ENCODE measurements around the gene WDR77.

- TF ChIP-seq CTCF (IDR thresholded peaks at IDR 0.05) (no peak), POLR2A (IDR thresholded peaks at IDR 0.05) (no peak)
These were observed 36.2 kb downstream of the WDR77 start for GRCh38 chr1:111412839-111413238.

All from lower leg skin (tissue), 3 donors.